HL-60 (cell line): ENCODE measurements around the gene RNF144A.

ENCODE experiments used
- CTCF ChIP-seq: IDR thresholded peaks from one replicate; pipeline ENCODE4 v1.5.1; 2011; ENCODE audit warnings: low read length, control low read depth, inconsistent platforms; ENCODE audit not compliant: insufficient read depth
- REST ChIP-seq: IDR thresholded peaks from 2 replicates; pipeline ENCODE4 v1.6.1; 2012; ENCODE audit warnings: low read depth; ENCODE audit not compliant: insufficient replicate concordance

GRCh38 chr2:6952101-6952500 is 34.9 kb downstream of the RNF144A start:
- no peak for TF ChIP-seq CTCF
- TF ChIP-seq REST: no peak
